GM18502 (cell line): Measurements from ENCODE around the gene NEMP2.

Source experiments
- ATAC-seq: cut with Tn5 transposase; IDR thresholded peaks from one replicate; pipeline ENCODE4 v1.9.1; 2021; ENCODE audit warnings: mild to moderate bottlenecking; ENCODE audit not compliant: unreplicated experiment, poor library complexity

Gene NEMP2

DNA sequence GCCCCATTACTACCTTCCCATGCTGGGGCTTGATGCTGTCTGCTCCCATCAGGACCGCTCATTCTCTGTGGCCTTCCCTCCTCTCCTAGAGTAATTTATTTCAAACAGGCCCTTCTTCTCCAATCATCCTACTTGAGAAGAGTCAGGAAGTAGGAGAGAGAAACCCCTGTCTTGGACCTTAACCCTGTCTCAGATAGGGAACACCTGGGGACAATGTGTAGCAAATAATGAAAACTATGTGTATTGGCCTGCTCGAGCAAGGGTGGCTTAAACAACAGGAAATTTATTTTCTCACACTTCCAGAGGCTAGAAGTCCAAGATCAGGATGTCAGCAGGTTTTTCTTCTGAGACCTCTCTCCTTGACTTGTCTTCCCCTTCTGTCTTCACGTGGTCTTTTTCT, 26.6 kb upstream of the NEMP2 start:
- ATAC-seq = no peak

- ATAC-seq = no peak
Observed at GRCh38 chr2:190554357-190555006, 20.0 kb upstream of the NEMP2 start.

DNA sequence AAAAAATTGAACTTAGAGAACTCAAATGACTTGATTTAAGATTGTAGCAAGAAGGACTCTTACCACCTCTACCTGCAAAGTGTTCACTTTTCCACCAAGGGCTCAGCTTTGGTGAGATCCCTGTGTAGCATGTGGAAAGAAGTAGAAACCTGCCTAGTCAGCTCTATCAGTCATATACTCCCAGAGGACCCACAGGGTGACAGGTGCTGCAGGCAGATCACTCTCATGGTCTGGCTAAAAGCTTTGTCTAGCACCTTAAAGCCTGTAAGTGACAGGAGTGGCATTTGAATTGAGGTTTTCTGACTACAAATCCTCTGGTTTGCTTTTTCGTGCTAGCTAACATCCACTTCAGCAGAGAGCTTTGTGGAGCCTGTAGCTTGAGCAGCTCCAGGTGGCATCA, 18.7 kb upstream of the NEMP2 start:
- ATAC-seq = no peak

DNA sequence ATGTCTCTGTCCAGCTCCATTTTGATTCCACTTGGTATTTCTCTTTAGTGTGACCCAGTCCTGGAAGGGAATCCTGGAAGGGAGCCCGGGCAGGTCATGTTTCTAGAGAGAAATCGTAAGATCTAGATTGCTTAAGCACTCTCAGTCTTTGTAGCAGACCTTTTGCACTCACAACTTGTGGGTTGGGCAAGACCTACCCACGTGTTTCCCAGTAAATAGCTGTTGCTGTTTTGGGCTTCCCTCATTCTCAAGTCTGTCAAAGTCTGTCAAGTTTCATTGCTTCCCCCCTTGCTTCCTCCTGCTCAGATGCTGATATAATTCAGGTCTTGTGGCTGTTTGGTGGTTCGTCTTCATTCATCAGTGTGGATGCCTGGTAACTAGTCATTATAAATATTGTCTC, 17.4 kb upstream of the NEMP2 start:
- peak; percentile 73 for ATAC-seq

DNA sequence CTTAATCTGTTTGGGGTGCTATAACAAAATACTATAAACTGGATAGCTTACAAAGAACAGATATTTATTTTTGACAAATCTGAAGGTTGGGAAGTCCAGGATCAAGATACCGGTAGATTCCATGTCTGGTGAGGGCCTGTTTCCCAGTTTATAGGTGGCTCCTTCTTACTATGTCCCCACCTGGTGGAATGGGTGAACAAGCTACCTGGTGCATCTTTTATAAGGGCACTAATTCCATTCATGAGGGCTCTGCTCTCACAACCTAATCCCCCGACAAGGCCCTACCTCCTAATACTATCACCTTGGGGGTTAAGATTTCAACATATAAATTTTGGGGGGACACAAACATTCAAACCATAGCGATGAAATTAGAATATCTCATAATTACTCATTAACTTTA, 15.6 kb upstream of the NEMP2 start:
- no peak for ATAC-seq

DNA sequence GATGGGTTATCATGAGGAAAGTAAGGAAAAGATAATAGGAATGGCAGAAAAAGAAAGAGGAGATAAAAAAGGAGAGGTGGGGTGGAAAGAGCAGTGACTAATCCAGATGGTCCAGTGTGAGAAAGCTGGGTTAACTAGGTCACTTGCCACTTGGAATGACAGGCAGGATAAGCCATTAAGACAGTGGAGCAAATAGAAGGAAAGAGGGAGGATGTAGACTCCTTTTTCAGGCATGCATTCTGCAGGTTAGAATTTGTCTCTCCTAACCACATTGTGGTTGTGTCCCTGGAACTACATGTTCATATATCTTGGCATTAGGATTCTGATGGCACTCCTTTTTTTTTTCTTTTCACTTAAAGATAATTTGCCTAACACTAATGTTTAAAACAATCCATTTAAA, 13.4 kb upstream of the NEMP2 start:
- ATAC-seq = no peak

- no peak for ATAC-seq
Observed at GRCh38 chr2:190546734-190547133, 12.2 kb upstream of the NEMP2 start.

GRCh38 chr2:190545555-190546385, 11.2 kb upstream of the NEMP2 start:
- no peak for ATAC-seq

- no peak for ATAC-seq
Observed at GRCh38 chr2:190545093-190545492, 10.6 kb upstream of the NEMP2 start.

GRCh38 chr2:190540048-190540447, 5.5 kb upstream of the NEMP2 start:
- ATAC-seq = no peak

- no peak for ATAC-seq
Observed at GRCh38 chr2:190538201-190538600, 3.7 kb upstream of the NEMP2 start.

DNA sequence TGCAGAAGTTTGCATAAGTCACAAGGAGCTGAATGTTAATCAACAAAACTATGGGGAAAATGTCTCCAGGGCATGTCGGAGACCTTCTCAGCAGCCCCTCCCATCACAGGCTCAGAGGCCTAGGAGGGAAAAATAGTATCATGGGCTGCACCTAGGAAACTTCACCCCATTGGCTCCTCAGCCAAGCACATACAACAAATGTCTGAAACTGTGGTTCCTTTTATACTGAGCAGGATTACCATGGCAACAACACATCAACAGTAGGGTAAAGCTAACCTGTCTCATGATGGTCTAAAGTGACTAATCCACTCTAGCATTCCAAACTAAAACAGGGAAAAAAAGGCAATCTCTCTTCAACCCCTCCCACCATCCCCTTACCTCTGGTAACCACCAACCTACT, 3.2 kb upstream of the NEMP2 start:
- ATAC-seq = no peak

DNA sequence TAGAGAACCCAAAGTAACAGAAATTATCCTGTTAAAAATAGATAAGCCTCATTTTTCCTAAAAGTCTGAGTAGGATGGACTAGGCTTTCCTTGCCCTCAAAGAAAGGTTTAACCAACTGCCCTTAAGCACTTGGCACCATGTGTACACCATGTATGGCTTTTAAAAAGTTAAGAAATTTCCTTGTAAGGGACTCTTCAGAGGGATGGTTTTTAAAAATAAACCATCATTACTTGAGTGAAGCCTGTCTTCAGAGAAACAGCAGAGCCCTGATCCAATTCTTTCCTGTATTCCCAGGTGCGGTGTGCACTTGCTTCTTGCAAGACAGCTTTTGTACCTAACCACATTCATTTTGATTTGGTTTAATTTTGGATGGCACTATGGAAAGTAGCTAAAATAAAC, 1.1 kb upstream of the NEMP2 start:
- no peak for ATAC-seq

DNA sequence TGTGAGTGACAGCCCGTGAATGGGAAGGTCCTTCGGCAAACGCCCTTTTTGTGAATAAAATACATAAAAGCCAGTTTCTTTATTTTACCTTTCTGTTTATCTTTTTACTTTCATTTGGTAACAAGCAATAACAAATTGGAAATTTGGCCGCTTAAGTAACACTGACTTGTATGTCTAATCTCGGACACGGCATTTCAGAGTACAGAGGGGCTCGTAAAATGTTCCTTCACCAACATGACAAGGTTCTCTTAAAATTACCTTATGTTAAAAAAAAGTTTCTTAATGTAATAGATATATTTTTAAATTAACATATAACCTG, 558 bp upstream of the NEMP2 start:
- ATAC-seq = no peak

DNA sequence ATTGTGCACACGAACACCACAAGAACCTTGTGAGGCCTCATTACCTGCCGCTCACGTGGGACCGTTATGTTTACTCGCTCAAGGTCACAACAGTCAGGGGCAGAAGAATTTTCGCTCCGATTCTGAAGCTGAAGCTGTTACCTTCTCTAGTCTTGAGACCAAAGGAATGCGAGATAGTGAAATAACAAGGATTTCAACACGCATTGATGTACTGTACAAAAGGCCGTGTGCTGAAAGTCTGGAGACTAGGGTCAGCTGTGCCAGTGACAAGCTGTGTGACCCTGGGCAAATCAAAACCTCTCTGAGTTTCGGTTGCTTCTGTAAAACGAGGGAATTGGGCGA, 583 bp downstream of the NEMP2 start:
- ATAC-seq = peak; percentile 29

- no peak for ATAC-seq
Observed at GRCh38 chr2:190533175-190533967, 1.2 kb downstream of the NEMP2 start.

GRCh38 chr2:190532581-190532980, 1.9 kb downstream of the NEMP2 start:
- no peak for ATAC-seq

GRCh38 chr2:190530248-190530900, 4.1 kb downstream of the NEMP2 start:
- ATAC-seq = no peak

GRCh38 chr2:190529486-190530247, 4.9 kb downstream of the NEMP2 start:
- no peak for ATAC-seq

- ATAC-seq = no peak
Observed at GRCh38 chr2:190528521-190529001, 6.0 kb downstream of the NEMP2 start.
